ENCODE measurements around the gene BAZ2B.

BAZ2B gene

DNA sequence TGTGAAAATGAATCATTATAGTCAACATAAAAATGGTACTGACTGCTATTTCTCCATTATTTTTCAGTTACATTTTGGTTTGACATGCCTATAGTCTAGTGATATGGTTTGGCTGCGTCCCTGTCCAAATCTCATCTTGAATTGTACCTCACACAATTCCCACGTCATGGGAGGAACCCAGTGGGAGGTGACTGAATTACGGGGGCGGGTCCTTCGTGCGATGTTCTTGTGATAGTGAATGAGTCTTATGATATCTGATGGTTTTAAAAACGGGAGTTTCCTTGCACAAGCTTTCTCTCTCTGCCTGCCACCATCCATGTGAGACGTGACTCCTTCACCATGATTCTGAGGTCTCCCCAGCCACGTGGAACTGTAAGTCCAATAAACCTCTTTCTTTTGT lies 70.3 kb downstream of the BAZ2B start:
- Histone ChIP-seq H3K79me2 (ENCODE audit: insufficient read depth, low read length) (no peaks in the 10 kb centered on the region), H3K9me3 (ENCODE audit: insufficient read depth, low read depth, low read length) (peaks cover 17% of the 10 kb centered on the region), H3K9ac (ENCODE audit: low read depth, low read length, poor library complexity, severe bottlenecking) (no peak overlapping the region), H3K27me3 (ENCODE audit: insufficient read depth, low read length, poor library complexity, severe bottlenecking) (no peaks in the 10 kb centered on the region), H2AFZ (ENCODE audit: low read length) (no peak overlapping the region), H3K4me3 (ENCODE audit: low read length, poor library complexity, severe bottlenecking) (no peak overlapping the region), H3K36me3 (ENCODE audit: insufficient read depth, low read length) (peaks cover 10% of the 10 kb centered on the region), H3K4me2 (ENCODE audit: low read depth, low read length, poor library complexity, severe bottlenecking) (no peak overlapping the region), H3K9me2 (replicated peaks; ENCODE audit: low read depth, low read length) (no peaks in the 10 kb centered on the region), H3F3A (ENCODE audit: low read depth) (no peaks in the 10 kb centered on the region), H4K20me1 (ENCODE audit: insufficient read depth, low read length, poor library complexity, severe bottlenecking) (no peaks in the 10 kb centered on the region), H3K4me1 (ENCODE audit: insufficient read depth, low read length, poor library complexity, severe bottlenecking) (peaks cover 6% of the 10 kb centered on the region)
- no peak for TF ChIP-seq EZH2phosphoT487 (IDR thresholded peaks at IDR 0.05; ENCODE audit: borderline replicate concordance)
- TF ChIP-seq, protein P1, sequence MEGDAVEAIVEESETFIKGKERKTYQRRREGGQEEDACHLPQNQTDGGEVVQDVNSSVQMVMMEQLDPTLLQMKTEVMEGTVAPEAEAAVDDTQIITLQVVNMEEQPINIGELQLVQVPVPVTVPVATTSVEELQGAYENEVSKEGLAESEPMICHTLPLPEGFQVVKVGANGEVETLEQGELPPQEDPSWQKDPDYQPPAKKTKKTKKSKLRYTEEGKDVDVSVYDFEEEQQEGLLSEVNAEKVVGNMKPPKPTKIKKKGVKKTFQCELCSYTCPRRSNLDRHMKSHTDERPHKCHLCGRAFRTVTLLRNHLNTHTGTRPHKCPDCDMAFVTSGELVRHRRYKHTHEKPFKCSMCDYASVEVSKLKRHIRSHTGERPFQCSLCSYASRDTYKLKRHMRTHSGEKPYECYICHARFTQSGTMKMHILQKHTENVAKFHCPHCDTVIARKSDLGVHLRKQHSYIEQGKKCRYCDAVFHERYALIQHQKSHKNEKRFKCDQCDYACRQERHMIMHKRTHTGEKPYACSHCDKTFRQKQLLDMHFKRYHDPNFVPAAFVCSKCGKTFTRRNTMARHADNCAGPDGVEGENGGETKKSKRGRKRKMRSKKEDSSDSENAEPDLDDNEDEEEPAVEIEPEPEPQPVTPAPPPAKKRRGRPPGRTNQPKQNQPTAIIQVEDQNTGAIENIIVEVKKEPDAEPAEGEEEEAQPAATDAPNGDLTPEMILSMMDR (conservative IDR thresholded peaks at IDR 0.05; ENCODE audit: low read length) = no peak

DNA sequence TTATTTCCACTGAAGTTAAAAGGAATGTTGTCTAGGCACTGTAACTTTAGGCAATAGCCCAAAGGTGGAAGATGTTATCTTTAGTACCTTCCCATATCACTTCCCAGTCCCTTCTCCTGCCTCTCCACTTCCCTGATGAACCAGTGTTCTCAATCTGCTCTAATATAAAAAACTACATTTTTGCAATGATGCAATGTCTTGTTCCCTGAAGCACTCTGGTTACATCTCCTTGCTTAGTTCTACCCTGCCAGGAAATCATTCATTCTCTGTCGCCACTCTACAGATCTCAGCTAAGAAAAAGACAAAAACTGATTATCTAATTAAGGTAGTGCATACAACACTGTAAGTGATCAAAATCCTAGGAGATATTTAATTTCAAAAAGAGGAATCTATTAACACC lies 71.3 kb downstream of the BAZ2B start:
- H3K9me3 ChIP-seq (ENCODE audit: insufficient read depth, low read depth, low read length) = peaks cover 17% of the 10 kb centered on the region
- H3K4me2 ChIP-seq (ENCODE audit: low read depth, low read length, poor library complexity, severe bottlenecking) = no peak overlapping the region
- TF ChIP-seq EZH2phosphoT487 (IDR thresholded peaks at IDR 0.05; ENCODE audit: borderline replicate concordance) = no peak
- no peaks in the 10 kb centered on the region for H4K20me1 ChIP-seq (ENCODE audit: insufficient read depth, low read length, poor library complexity, severe bottlenecking)
- H3K36me3 ChIP-seq (ENCODE audit: insufficient read depth, low read length) = peaks cover 10% of the 10 kb centered on the region
- no peak overlapping the region for H2AFZ ChIP-seq (ENCODE audit: low read length)
- H3K4me1 ChIP-seq (ENCODE audit: insufficient read depth, low read length, poor library complexity, severe bottlenecking) = peaks cover 6% of the 10 kb centered on the region
- H3K79me2 ChIP-seq (ENCODE audit: insufficient read depth, low read length) = no peaks in the 10 kb centered on the region
- no peaks in the 10 kb centered on the region for H3K9me2 ChIP-seq (replicated peaks; ENCODE audit: low read depth, low read length)
- no peak overlapping the region for H3K9ac ChIP-seq (ENCODE audit: low read depth, low read length, poor library complexity, severe bottlenecking)
- H3K4me3 ChIP-seq (ENCODE audit: low read length, poor library complexity, severe bottlenecking) = no peak overlapping the region
- no peaks in the 10 kb centered on the region for H3F3A ChIP-seq (ENCODE audit: low read depth)
- H3K27me3 ChIP-seq (ENCODE audit: insufficient read depth, low read length, poor library complexity, severe bottlenecking) = no peaks in the 10 kb centered on the region

DNA sequence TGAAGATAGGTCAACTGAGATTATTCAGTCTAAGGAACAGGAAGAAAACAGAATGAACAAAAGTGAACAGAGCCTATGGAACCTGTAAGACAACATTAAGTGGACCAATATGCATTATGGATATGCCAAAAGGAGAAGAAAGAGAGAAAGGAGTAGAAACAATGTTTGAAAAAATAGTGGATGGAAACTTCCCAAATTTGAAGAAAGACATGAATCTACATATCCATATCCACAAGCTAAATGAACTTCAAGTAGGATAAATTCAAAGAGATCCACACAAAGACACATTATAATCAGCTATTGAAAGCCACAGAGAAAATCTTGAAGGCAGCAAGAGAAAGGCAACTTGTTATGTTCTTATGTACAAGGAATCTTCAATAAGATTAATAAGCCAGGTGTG lies 74.2 kb downstream of the BAZ2B start:
- Histone ChIP-seq H2AFZ (ENCODE audit: low read length) (no peak overlapping the region), H3K4me1 (ENCODE audit: insufficient read depth, low read length, poor library complexity, severe bottlenecking) (peaks cover 6% of the 10 kb centered on the region), H4K20me1 (ENCODE audit: insufficient read depth, low read length, poor library complexity, severe bottlenecking) (no peaks in the 10 kb centered on the region), H3K27me3 (ENCODE audit: insufficient read depth, low read length, poor library complexity, severe bottlenecking) (no peaks in the 10 kb centered on the region), H3K9me3 (ENCODE audit: insufficient read depth, low read depth, low read length) (peaks cover 17% of the 10 kb centered on the region), H3K9me2 (replicated peaks; ENCODE audit: low read depth, low read length) (no peaks in the 10 kb centered on the region), H3K4me2 (ENCODE audit: low read depth, low read length, poor library complexity, severe bottlenecking) (no peak overlapping the region), H3F3A (ENCODE audit: low read depth) (no peaks in the 10 kb centered on the region), H3K9ac (ENCODE audit: low read depth, low read length, poor library complexity, severe bottlenecking) (no peak overlapping the region), H3K36me3 (ENCODE audit: insufficient read depth, low read length) (peaks cover 10% of the 10 kb centered on the region), H3K4me3 (ENCODE audit: low read length, poor library complexity, severe bottlenecking) (no peak overlapping the region), H3K79me2 (ENCODE audit: insufficient read depth, low read length) (no peaks in the 10 kb centered on the region)
- no peak for TF ChIP-seq EZH2phosphoT487 (IDR thresholded peaks at IDR 0.05; ENCODE audit: borderline replicate concordance)
- TF ChIP-seq, protein P1 (conservative IDR thresholded peaks at IDR 0.05; ENCODE audit: low read length) = no peak

DNA sequence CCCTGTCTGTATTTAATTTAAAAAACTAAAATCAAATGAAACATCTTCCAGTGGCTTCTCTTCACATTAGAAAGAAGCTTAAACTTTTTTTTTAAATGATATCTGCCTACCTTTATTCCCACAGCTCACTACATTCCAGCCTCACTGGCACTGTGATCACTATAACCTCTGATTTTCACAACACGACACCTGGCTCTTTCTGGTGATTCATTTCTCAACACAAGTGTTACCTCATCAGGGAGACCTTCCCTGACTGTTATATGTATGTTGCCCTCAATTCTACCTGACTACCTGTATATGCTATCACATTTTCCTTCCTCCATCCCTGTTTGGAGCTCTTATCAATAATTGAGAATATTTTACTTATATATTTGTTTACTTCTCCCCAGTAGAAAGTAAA lies 76.6 kb downstream of the BAZ2B start:
- no peak overlapping the region for H3K4me2 ChIP-seq (ENCODE audit: low read depth, low read length, poor library complexity, severe bottlenecking)
- peaks cover 10% of the 10 kb centered on the region for H3K36me3 ChIP-seq (ENCODE audit: insufficient read depth, low read length)
- no peaks in the 10 kb centered on the region for H3F3A ChIP-seq (ENCODE audit: low read depth)
- H3K27me3 ChIP-seq (ENCODE audit: insufficient read depth, low read length, poor library complexity, severe bottlenecking) = no peaks in the 10 kb centered on the region
- H3K9me3 ChIP-seq (ENCODE audit: insufficient read depth, low read depth, low read length) = peaks cover 17% of the 10 kb centered on the region
- H2AFZ ChIP-seq (ENCODE audit: low read length) = no peak overlapping the region
- no peaks in the 10 kb centered on the region for H3K9me2 ChIP-seq (replicated peaks; ENCODE audit: low read depth, low read length)
- H4K20me1 ChIP-seq (ENCODE audit: insufficient read depth, low read length, poor library complexity, severe bottlenecking) = no peaks in the 10 kb centered on the region
- no peak overlapping the region for H3K9ac ChIP-seq (ENCODE audit: low read depth, low read length, poor library complexity, severe bottlenecking)
- no peaks in the 10 kb centered on the region for H3K79me2 ChIP-seq (ENCODE audit: insufficient read depth, low read length)
- H3K4me3 ChIP-seq (ENCODE audit: low read length, poor library complexity, severe bottlenecking) = no peak overlapping the region
- H3K4me1 ChIP-seq (ENCODE audit: insufficient read depth, low read length, poor library complexity, severe bottlenecking) = no peaks in the 10 kb centered on the region
- TF ChIP-seq, protein P1 (conservative IDR thresholded peaks at IDR 0.05; ENCODE audit: low read length) = no peak
- TF ChIP-seq EZH2phosphoT487 (IDR thresholded peaks at IDR 0.05; ENCODE audit: borderline replicate concordance) = no peak

All from Loucy (cell line).